Activated CD4-positive, alpha-beta T cell treated with anti-CD3 and anti-CD28 coated beads, Interleukin-2, amount 50 U/mL, for 1 hour (primary cell): ENCODE results near the gene UBE2R2.
"Not testable (repeated sequence)": the region's sequence is repeated elsewhere in the genome, so short reads cannot be mapped to it uniquely, and the experiment has no call there.

Source experiments
- DNase-seq: peaks from one replicate; pipeline ENCODE4 v3.0.0-alpha.2; 2020

Gene UBE2R2

GRCh38 chr9:33816327-33817252 lies at the start of gene UBE2R2:
UBE2R2 (plus strand) TSS chr9:33817160; CDS start chr9:33817758, 598 bp downstream.
- DNase-seq, result peak; percentile 92

GRCh38 chr9:33770156-33770880 lies 46.6 kb upstream of the UBE2R2 start:
- not testable (repeated sequence) for DNase-seq

- DNase-seq, result not testable (repeated sequence)
These were observed 43.8 kb upstream of the UBE2R2 start for GRCh38 chr9:33773135-33773534.

GRCh38 chr9:33774074-33774659 lies 42.8 kb upstream of the UBE2R2 start:
- not testable (repeated sequence) for DNase-seq

- DNase-seq, result no peak
These were observed 40.4 kb upstream of the UBE2R2 start for GRCh38 chr9:33776578-33776977.

- DNase-seq, result peak; percentile 30
These were observed 38.1 kb upstream of the UBE2R2 start for GRCh38 chr9:33778700-33779351.

GRCh38 chr9:33780276-33780675 lies 36.7 kb upstream of the UBE2R2 start:
- DNase-seq, result no peak

GRCh38 chr9:33781736-33782135 lies 35.2 kb upstream of the UBE2R2 start:
- no peak for DNase-seq

GRCh38 chr9:33782395-33783152 lies 34.4 kb upstream of the UBE2R2 start:
- DNase-seq, result no peak

GRCh38 chr9:33785914-33786313 lies 31.0 kb upstream of the UBE2R2 start:
- DNase-seq, result no peak

- DNase-seq, result no peak
These were observed 30.3 kb upstream of the UBE2R2 start for GRCh38 chr9:33786681-33787080.

GRCh38 chr9:33787839-33788238 lies 29.1 kb upstream of the UBE2R2 start:
- DNase-seq, result no peak

GRCh38 chr9:33789429-33789828 lies 27.5 kb upstream of the UBE2R2 start:
- not testable (repeated sequence) for DNase-seq

GRCh38 chr9:33791117-33791516 lies 25.8 kb upstream of the UBE2R2 start:
- DNase-seq, result no peak

GRCh38 chr9:33793496-33793895 lies 23.5 kb upstream of the UBE2R2 start:
- DNase-seq, result not testable (repeated sequence)

- no peak for DNase-seq
These were observed 22.4 kb upstream of the UBE2R2 start for GRCh38 chr9:33794560-33794959.

GRCh38 chr9:33795281-33795680 lies 21.7 kb upstream of the UBE2R2 start, which contains the start of gene PRSS3:
PRSS3 (plus strand) TSS chr9:33795561; CDS start chr9:33795574, 13 bp downstream.
- no peak for DNase-seq

GRCh38 chr9:33795819-33796218 lies 21.1 kb upstream of the UBE2R2 start:
- DNase-seq, result no peak

GRCh38 chr9:33796679-33797078 lies 20.3 kb upstream of the UBE2R2 start:
- DNase-seq, result not testable (repeated sequence)

- DNase-seq, result no peak
These were observed 19.1 kb upstream of the UBE2R2 start for GRCh38 chr9:33797837-33798236.

GRCh38 chr9:33798545-33798944 lies 18.4 kb upstream of the UBE2R2 start:
- DNase-seq, result no peak
